ENCODE measurements around the gene PANK1.
"Not testable (repeated sequence)": the region's sequence is repeated elsewhere in the genome, so short reads cannot be mapped to it uniquely, and the experiment has no call there.

PANK1 gene

DNA sequence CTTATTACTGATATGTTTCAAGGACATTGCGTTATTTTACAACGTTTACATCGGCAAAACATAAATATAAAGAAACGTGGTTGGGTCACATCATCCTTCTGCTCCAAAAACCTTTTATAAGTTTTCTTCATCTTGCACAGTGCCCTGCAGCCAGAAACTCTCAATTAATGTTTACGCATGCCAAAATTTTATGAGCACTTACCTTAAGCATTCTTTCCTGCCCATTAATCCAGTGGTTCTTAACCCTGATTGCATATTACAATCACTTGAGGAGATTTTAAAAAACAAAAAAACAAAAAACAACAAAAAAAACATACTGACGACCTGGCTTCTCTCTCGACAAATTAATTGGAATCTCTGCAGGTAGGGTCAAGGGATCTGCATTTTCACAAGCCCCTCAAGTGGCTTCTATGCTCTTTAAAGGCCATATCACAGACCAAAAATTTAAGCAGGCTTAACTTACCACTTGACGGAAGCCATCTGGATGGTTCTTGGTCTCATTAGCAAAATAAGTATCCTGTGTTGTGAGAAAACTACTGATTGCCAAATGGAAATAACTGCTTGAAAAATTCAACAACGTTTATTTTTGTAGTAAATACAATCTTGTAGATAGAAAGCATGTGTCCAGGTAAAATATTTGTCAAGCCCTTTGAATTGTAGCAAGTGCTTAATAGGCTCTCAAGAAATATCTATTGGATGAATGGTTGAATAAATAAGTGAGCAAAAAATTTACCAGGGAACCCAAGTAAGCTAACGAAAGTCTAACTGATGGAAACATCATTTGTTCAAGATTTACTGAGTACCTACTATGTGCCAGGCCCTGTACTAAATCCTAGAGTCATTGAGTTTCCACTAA lies 78.7 kb downstream of the PANK1 start:
- DNase-seq, result peak; percentile 51 to 75

- DNase-seq, result no peak
Observed at GRCh38 chr10:89565180-89565579, 79.9 kb downstream of the PANK1 start.

GRCh38 chr10:89563861-89564478 lies 81.1 kb downstream of the PANK1 start:
- peak in 1 of 2 experiments; percentile 31 for DNase-seq

- no peak for DNase-seq
Observed at GRCh38 chr10:89563311-89563710, 81.7 kb downstream of the PANK1 start.

- DNase-seq, result no peak
Observed at GRCh38 chr10:89556600-89556999, 88.4 kb downstream of the PANK1 start.

GRCh38 chr10:89555688-89556445 lies 89.2 kb downstream of the PANK1 start:
- DNase-seq, result no peak

DNA sequence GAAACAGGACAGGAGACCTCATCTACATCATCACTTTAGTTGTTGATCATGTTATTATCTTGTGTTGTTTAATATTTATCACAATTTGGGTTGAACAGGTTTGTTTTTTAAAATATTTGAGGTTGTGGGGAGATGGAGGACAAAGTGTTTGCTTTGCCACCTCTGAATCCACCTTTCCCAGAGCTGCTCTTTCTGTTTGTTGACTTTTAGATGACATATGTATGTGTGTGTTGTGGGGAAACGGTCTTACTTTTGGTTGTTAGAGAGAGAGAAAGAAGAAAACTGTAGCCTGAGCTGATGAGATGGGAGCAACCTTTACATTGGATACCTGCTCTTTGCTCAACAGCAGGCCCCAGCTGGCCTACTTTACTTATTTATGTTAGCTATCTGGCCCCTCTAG lies 90.6 kb downstream of the PANK1 start:
- DNase-seq, result no peak

GRCh38 chr10:89553064-89553734 lies 91.8 kb downstream of the PANK1 start:
- DNase-seq, result no peak

- DNase-seq, result no peak
Observed at GRCh38 chr10:89552213-89552612, 92.8 kb downstream of the PANK1 start.

- no peak for DNase-seq
Observed at GRCh38 chr10:89550509-89550908, 94.5 kb downstream of the PANK1 start.

- no peak for DNase-seq
Observed at GRCh38 chr10:89549510-89549909, 95.5 kb downstream of the PANK1 start.

DNA sequence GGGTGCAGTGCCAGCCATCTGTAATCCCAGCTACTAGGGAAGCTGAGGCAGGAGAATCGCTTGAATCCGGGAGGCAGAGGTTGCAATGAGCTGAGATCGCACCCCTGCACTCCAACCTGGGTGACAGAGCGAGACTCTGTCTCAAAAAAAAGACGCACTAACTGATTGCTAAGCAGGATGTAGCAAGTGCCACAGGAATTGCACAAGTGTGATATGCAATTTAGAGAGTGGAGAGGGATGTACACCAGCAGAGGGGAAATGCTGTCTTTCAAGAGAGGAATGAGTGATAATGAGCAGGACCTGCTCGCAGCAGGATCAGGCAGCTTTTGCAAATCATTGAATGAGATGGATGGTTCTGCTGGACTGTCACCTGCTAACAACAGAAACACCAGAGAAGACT lies 96.4 kb downstream of the PANK1 start:
- no peak for DNase-seq

- DNase-seq, result no peak
Observed at GRCh38 chr10:89547853-89548513, 97.1 kb downstream of the PANK1 start.

- DNase-seq, result not testable (repeated sequence)
Observed at GRCh38 chr10:89546651-89547050, 98.4 kb downstream of the PANK1 start.

DNA sequence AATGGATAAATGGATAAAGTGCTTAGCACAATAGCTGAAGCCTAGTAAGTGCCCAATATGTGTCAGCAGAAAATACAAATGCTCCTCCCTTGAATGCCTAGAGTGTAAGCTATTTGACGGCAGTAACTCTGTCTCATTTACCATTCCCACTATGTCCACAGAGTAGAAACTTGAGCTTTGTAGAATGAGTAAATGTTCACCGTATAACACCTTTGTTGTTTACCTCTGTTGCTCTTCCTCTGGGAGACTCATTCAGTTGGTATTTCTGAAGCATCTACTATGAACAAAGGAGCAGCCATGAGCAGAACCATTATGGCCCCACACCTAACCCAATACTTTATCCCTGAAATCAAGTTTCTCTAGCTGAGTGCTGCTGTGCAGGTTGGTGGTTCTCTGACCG lies 101.2 kb downstream of the PANK1 start:
- DNase-seq, result no peak

- DNase-seq, result no peak
Observed at GRCh38 chr10:89540420-89540949, 104.6 kb downstream of the PANK1 start.

GRCh38 chr10:89537364-89537763 lies 107.7 kb downstream of the PANK1 start:
- DNase-seq, result no peak

- DNase-seq, result no peak
Observed at GRCh38 chr10:89536013-89536354, 109.1 kb downstream of the PANK1 start.

DNA sequence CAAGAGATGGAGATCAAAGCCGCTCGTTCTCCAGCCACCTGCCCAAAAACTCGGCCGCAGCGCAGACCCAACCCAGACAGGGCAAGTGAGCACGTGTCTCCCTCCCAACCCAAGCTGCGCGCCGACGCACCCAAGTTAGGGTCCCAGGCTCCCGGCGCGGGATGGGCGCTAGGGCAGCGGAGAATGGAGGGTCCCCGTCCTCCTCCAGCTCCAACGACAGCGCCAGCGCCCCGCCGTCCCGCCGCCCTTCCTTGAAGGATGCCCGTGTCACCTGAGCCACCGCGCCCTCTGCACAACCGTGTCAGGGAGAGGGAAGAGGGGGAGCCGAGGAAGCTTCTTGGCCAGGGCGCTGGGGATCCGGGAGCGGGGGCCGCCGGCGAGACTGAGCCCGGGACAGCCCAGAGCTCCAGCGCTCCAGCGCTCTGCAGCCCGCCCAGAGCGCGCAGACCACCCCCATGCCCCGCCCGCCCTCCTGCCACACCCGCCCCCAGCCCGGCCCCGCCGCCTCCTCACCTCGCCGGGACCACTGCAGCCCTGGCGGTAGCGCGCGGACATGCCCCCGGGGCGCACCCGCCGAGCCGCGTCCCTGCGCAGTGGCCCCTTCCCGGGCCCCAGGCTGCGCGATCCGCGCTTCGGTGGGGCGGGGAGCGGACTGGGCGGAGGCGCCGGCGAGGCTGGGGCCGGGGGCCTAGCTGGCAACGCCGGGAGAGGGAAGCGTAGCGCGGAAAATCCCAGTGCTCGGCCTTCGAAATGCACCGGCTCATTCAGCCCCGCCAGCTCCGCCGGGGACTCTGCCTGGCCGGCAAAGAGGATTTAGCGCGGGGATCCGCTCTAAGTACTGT lies 109.7 kb downstream of the PANK1 start, which contains the start of gene SLC16A12:
Gene SLC16A12 (minus strand): TSS at position 424 of the 842 bp plus-strand sequence. CDS start 73,016 bp downstream, outside the sequence.
- peak in 1 of 2 experiments; percentile 11 for DNase-seq

DNA sequence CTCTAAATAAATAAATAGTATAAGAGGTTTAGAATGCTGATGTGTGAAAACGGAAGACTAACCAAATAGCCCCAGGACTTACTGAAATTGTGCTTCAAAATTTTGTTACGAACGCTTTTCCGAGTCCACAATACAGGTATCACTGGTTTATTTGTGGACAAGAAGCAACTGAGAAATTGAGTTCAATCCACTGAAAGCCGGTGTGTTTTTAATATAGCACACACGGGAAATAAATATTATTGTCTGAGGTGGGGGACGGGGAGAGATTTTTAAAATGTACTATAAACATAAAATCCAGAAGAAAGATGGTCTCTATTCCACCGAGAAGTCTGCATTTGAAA lies 110.2 kb downstream of the PANK1 start:
- no peak for DNase-seq
